Right lobe of liver (tissue), 4 donors: ENCODE measurements around the gene ACO1.

Source experiments
- CTCF ChIP-seq, 4 donors: fragments of 200-600 bp in 3 of 4; fragments of 450-650 bp in 1 of 4; IDR thresholded peaks; one replicate each; pipeline versions ENCODE4 v1.5.1 to v1.8.0; 2016 to 2022; ENCODE audit warnings: antibody characterized with exemption in 4 of 4, mild to moderate bottlenecking in 2 of 4
- POLR2A ChIP-seq: fragments of 450-650 bp; IDR thresholded peaks from one replicate; pipeline ENCODE4 v1.6.1; 2017; ENCODE audit warnings: antibody characterized with exemption, mild to moderate bottlenecking
- donor health status: DM: no; HTN: no; CAD: no.
- donor health status: DM: no; HTN: no; CAD: no.
- donor health status: DM: no; HTN: yes; CAD: no.

GRCh38 chr9:32349013-32349412 is 35.4 kb upstream of the ACO1 start:
- TF ChIP-seq CTCF (IDR thresholded peaks at IDR 0.05) (no peak), POLR2A (no peak)
